GM10248 (cell line): Measurements from ENCODE around the gene U2SURP.

Experiments
- CTCF ChIA-PET: fragments of 300-600 bp; sonication (Branson Sonifier 250); formaldehyde crosslinking; extraction: SDS; loops from one replicate; lab custom pipeline; 2021; ENCODE audit warnings: antibody characterized with exemption; lab: Yijun Ruan, JAX
- POLR2A ChIA-PET: fragments of 350-650 bp; sonication (Branson Sonifier 250); formaldehyde crosslinking; extraction: SDS; loops from one replicate; lab custom pipeline; 2020; ENCODE audit warnings: antibody characterized with exemption; lab: Yijun Ruan, JAX
- DNase-seq: peaks from one replicate; pipeline ENCODE4 v3.0.0; 2012; ENCODE audit errors: extremely low spot score
- CTCF ChIP-seq: IDR thresholded peaks from 2 replicates; pipeline ENCODE4 v1.5.1; 2012; ENCODE audit warnings: mild to moderate bottlenecking, low read depth; ENCODE audit errors: extremely low read depth, missing control alignments, control extremely low read depth

U2SURP gene

DNA sequence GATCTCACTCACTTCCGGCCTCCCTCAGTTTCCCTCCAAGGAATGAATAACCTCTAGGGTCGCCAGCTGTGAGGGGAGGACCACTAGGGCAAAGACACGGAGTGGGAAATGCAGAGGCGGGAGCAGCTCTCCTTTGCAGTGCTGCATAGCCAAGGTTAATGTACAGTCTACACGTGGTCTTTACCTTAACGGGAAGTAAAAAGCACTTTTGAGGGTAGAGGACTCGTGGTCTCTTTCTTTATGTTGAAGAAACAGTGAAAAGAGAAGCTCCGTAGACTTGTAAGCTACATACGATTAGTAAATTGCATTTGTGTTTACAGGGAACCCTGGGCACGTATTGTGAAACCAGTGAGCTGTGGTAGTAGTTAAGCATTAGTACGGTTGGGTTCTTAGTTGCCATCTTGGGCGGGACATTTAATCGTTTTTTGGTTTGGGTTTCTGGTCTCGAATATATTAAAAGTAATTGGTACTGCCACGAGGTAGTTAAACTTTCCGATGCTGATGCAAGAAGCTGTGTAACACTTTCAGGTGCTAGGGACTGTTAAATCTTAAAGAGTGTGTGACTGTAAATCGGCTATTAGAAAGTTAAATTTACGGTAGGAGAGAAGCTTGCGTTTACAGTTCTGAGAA is 828 bp downstream of the U2SURP start:
- TF ChIP-seq CTCF: no peak
- CTCF ChIA-PET: interaction anchor here (0.8 to 5.3 kb wide), 9 partner anchors 8 to 672 kb away, joined by 3 to 27 read pairs (median 4); no protein-coding TSS in a partner anchor
- DNase-seq: peak; percentile 32
- POLR2A ChIA-PET: interaction anchor here (0.8 to 1.2 kb wide), 2 partner anchors 11 to 424 kb away, joined by 3 to 5 read pairs; partner anchors contain the start of gene ATR

- DNase-seq: no peak
- no peak for TF ChIP-seq CTCF
- ChIA-PET CTCF (interaction anchor here (0.8 to 5.3 kb wide), 4 partner anchors 12 to 672 kb away, joined by 3 to 27 read pairs (median 9); no protein-coding TSS in a partner anchor), POLR2A (no interaction called here)
Measured at GRCh38 chr3:143002727-143003126, 1.4 kb downstream of the U2SURP start.

- ChIA-PET CTCF (no interaction called here), POLR2A (no interaction called here)
- TF ChIP-seq CTCF: no peak
- DNase-seq: no peak
Measured at GRCh38 chr3:143004823-143005222, 3.5 kb downstream of the U2SURP start.

- DNase-seq: no peak
- ChIA-PET CTCF (interaction anchor here (1.2 kb wide), 1 partner anchor 9 kb away, joined by 7 read pairs; the partner anchor contains the start of gene U2SURP), POLR2A (no interaction called here)
- TF ChIP-seq CTCF: no peak
Measured at GRCh38 chr3:143010024-143010423, 8.7 kb downstream of the U2SURP start.

GRCh38 chr3:143011705-143012104 is 10.3 kb downstream of the U2SURP start:
- no peak for DNase-seq
- no peak for TF ChIP-seq CTCF
- ChIA-PET POLR2A (no interaction called here), CTCF (interaction anchor here (1.1 to 2.7 kb wide), 3 partner anchors 10 to 183 kb away, joined by 3 to 12 read pairs (median 6); partner anchors contain the start of gene U2SURP)

GRCh38 chr3:143014921-143015320 is 13.6 kb downstream of the U2SURP start:
- ChIA-PET CTCF (interaction anchor here (1.1 to 3.7 kb wide), 4 partner anchors 13 to 186 kb away, joined by 3 to 14 read pairs (median 6); partner anchors contain the start of gene U2SURP), POLR2A (no interaction called here)
- TF ChIP-seq CTCF: no peak
- DNase-seq: no peak
